T-helper 17 cell (primary cell): ENCODE measurements around the gene KIF5A. TPM values are rescaled to one million over a fixed set of nuclear protein-coding genes. Genes with fewer than 3 reads are reported as not detected.
A peak's percentile ranks its signal among the peaks of the same experiment; 100 is the strongest.

ENCODE experiments used
- ATAC-seq: fragments of 150-1000 bp; cut with Tn5 transposase; 2 replicates; pipeline ENCODE4 v1.10.0; 2021; ENCODE audit warnings: mild to moderate bottlenecking, moderate library complexity
- DNase-seq, 3 donors: peaks; one replicate each; pipeline versions ENCODE4 v3.0.0 to v3.0.0-alpha.2; 2020 to 2021
- H3K9me3 ChIP-seq: one replicate; pipeline ENCODE4 v1.7.0; 2013; ENCODE audit warnings: low read length, mild to moderate bottlenecking; ENCODE audit not compliant: control insufficient read depth, poor library complexity, severe bottlenecking
- H3K27ac Mint-ChIP-seq: one replicate; pipeline ENCODE4 v1.8.0; 2022; ENCODE audit warnings: mild to moderate bottlenecking, moderate library complexity, mixed read lengths
- H3K27me3 Mint-ChIP-seq: one replicate; pipeline ENCODE4 v1.8.0; 2022; ENCODE audit warnings: mixed read lengths
- H3K36me3 Mint-ChIP-seq: one replicate; pipeline ENCODE4 v1.8.0; 2022; ENCODE audit warnings: low read depth, mixed read lengths
- H3K4me1 Mint-ChIP-seq: one replicate; pipeline ENCODE4 v1.8.0; 2022; ENCODE audit warnings: mild to moderate bottlenecking, mixed read lengths
- H3K4me3 Mint-ChIP-seq: one replicate; pipeline ENCODE4 v1.8.0; 2022; ENCODE audit warnings: mild to moderate bottlenecking, moderate library complexity, mixed read lengths
- total RNA-seq, 4 donors: library from RNA in 2 of 4; stranded (reverse) in 2 of 4; gene quantifications; one replicate each; pipeline ENCODE4 v1.2.3 and lab custom pipeline; 2022 to 2026

KIF5A gene
- total RNA-seq, 2 donors from 2014 or later, result 0.35 to 0.63 TPM

GRCh38 chr12:57523706-57524614 is 25.9 kb upstream of the KIF5A start:
- ATAC-seq (no peak), DNase-seq (no peak)
- no peaks in the 10 kb centered on the region for H3K27me3 Mint-ChIP-seq
- peak overlapping the region; percentile 87 for H3K27ac Mint-ChIP-seq
- H3K9me3 ChIP-seq, result no peaks in the 10 kb centered on the region
- H3K4me3 Mint-ChIP-seq, result peak overlapping the region; percentile 97
- H3K4me1 Mint-ChIP-seq, result peaks cover 41% of the 10 kb centered on the region
- H3K36me3 Mint-ChIP-seq, result peaks cover under 1% of the 10 kb centered on the region

- peaks cover 2% of the 10 kb centered on the region for H3K36me3 Mint-ChIP-seq
- no peak for ATAC-seq
Measured at GRCh38 chr12:57524814-57525614, 24.8 kb upstream of the KIF5A start.

GRCh38 chr12:57525615-57526383 is 24.0 kb upstream of the KIF5A start:
- Mint-ChIP-seq H3K36me3 (peaks cover 2% of the 10 kb centered on the region), H3K27ac (peak overlapping the region; percentile 87), H3K4me1 (peaks cover 32% of the 10 kb centered on the region), H3K4me3 (no peak overlapping the region), H3K27me3 (no peaks in the 10 kb centered on the region)
- ATAC-seq (no peak), DNase-seq (no peak)
- H3K9me3 ChIP-seq, result no peaks in the 10 kb centered on the region

More at GRCh38 chr12:57524814-57525614, 24.8 kb upstream of the KIF5A start:
- Mint-ChIP-seq H3K4me1 (peaks cover 38% of the 10 kb centered on the region), H3K27ac (peak overlapping the region; percentile 87), H3K27me3 (no peaks in the 10 kb centered on the region), H3K4me3 (peak overlapping the region; percentile 97)
- DNase-seq, result no peak
- no peaks in the 10 kb centered on the region for H3K9me3 ChIP-seq

- H3K27me3 Mint-ChIP-seq, result no peaks in the 10 kb centered on the region
- no peaks in the 10 kb centered on the region for H3K9me3 ChIP-seq
- peaks cover 2% of the 10 kb centered on the region for H3K36me3 Mint-ChIP-seq
- no peak overlapping the region for H3K4me3 Mint-ChIP-seq
- peaks cover 30% of the 10 kb centered on the region for H3K4me1 Mint-ChIP-seq
- ATAC-seq (no peak), DNase-seq (no peak)
- H3K27ac Mint-ChIP-seq, result peak overlapping the region; percentile 41
Measured at GRCh38 chr12:57526477-57527126, 23.2 kb upstream of the KIF5A start.

- H3K4me3 Mint-ChIP-seq, result no peak overlapping the region
- peaks cover 25% of the 10 kb centered on the region for H3K4me1 Mint-ChIP-seq
- no peak for ATAC-seq
- H3K27ac Mint-ChIP-seq, result peak overlapping the region; percentile 41
- no peak for DNase-seq
- no peaks in the 10 kb centered on the region for H3K9me3 ChIP-seq
- no peaks in the 10 kb centered on the region for H3K27me3 Mint-ChIP-seq
- H3K36me3 Mint-ChIP-seq, result peaks cover 2% of the 10 kb centered on the region
Measured at GRCh38 chr12:57527184-57527583, 22.7 kb upstream of the KIF5A start.

GRCh38 chr12:57528176-57528575 is 21.7 kb upstream of the KIF5A start:
- H3K9me3 ChIP-seq, result no peaks in the 10 kb centered on the region
- Mint-ChIP-seq H3K36me3 (peaks cover 2% of the 10 kb centered on the region), H3K27me3 (no peaks in the 10 kb centered on the region), H3K4me1 (peaks cover 24% of the 10 kb centered on the region), H3K27ac (peak overlapping the region; percentile 14), H3K4me3 (no peak overlapping the region)
- no peak for ATAC-seq
- DNase-seq, result no peak

GRCh38 chr12:57528831-57529555 is 20.9 kb upstream of the KIF5A start:
- H3K4me3 Mint-ChIP-seq, result no peak overlapping the region
- no peaks in the 10 kb centered on the region for H3K27me3 Mint-ChIP-seq
- DNase-seq, result no peak
- ATAC-seq, result no peak
- H3K36me3 Mint-ChIP-seq, result peaks cover 2% of the 10 kb centered on the region
- H3K27ac Mint-ChIP-seq, result peak overlapping the region; percentile 60
- H3K4me1 Mint-ChIP-seq, result peaks cover 17% of the 10 kb centered on the region
- H3K9me3 ChIP-seq, result no peaks in the 10 kb centered on the region

GRCh38 chr12:57529831-57530230 is 20.0 kb upstream of the KIF5A start:
- no peak overlapping the region for H3K4me3 Mint-ChIP-seq
- H3K27me3 Mint-ChIP-seq, result no peaks in the 10 kb centered on the region
- H3K9me3 ChIP-seq, result no peaks in the 10 kb centered on the region
- no peak for ATAC-seq
- no peak for DNase-seq
- H3K4me1 Mint-ChIP-seq, result peaks cover 10% of the 10 kb centered on the region
- peaks cover 2% of the 10 kb centered on the region for H3K36me3 Mint-ChIP-seq
- peak overlapping the region; percentile 60 for H3K27ac Mint-ChIP-seq

- Mint-ChIP-seq H3K4me3 (no peak overlapping the region), H3K27ac (peak overlapping the region; percentile 60), H3K36me3 (peaks cover 2% of the 10 kb centered on the region), H3K4me1 (peaks cover 7% of the 10 kb centered on the region), H3K27me3 (no peaks in the 10 kb centered on the region)
- DNase-seq, result no peak
- no peak for ATAC-seq
- no peaks in the 10 kb centered on the region for H3K9me3 ChIP-seq
Measured at GRCh38 chr12:57530396-57531142, 19.3 kb upstream of the KIF5A start.

GRCh38 chr12:57531836-57532235 is 18.0 kb upstream of the KIF5A start:
- Mint-ChIP-seq H3K27ac (peak overlapping the region; percentile 56), H3K36me3 (peaks cover 2% of the 10 kb centered on the region), H3K27me3 (no peaks in the 10 kb centered on the region), H3K4me3 (no peak overlapping the region), H3K4me1 (peaks cover 3% of the 10 kb centered on the region)
- ATAC-seq (no peak), DNase-seq (no peak)
- no peaks in the 10 kb centered on the region for H3K9me3 ChIP-seq

GRCh38 chr12:57533108-57533507 is 16.7 kb upstream of the KIF5A start:
- H3K27ac Mint-ChIP-seq, result peak overlapping the region; percentile 45
- no peaks in the 10 kb centered on the region for H3K27me3 Mint-ChIP-seq
- peaks cover 8% of the 10 kb centered on the region for H3K4me1 Mint-ChIP-seq
- H3K9me3 ChIP-seq, result no peaks in the 10 kb centered on the region
- no peak overlapping the region for H3K4me3 Mint-ChIP-seq
- peaks cover 2% of the 10 kb centered on the region for H3K36me3 Mint-ChIP-seq
- DNase-seq (no peak), ATAC-seq (no peak)
